Lower leg skin (tissue), 3 donors: ENCODE results near the gene EDARADD.

ENCODE experiments used
- POLR2A ChIP-seq, 2 donors: fragments of 450-650 bp; IDR thresholded peaks; one replicate each; pipeline ENCODE4 v1.6.1; 2016 to 2017; ENCODE audit warnings: antibody characterized with exemption in 2 of 2, mild to moderate bottlenecking in 1 of 2, moderate library complexity in 1 of 2
- TF ChIP-seq, protein P1 (sequence below), 3 donors: fragments of 450-650 bp; IDR thresholded peaks; one replicate each; pipeline ENCODE4 v1.5.1; 2016; ENCODE audit warnings: antibody characterized with exemption in 3 of 3, mild to moderate bottlenecking in 3 of 3, moderate library complexity in 2 of 3

DNA sequence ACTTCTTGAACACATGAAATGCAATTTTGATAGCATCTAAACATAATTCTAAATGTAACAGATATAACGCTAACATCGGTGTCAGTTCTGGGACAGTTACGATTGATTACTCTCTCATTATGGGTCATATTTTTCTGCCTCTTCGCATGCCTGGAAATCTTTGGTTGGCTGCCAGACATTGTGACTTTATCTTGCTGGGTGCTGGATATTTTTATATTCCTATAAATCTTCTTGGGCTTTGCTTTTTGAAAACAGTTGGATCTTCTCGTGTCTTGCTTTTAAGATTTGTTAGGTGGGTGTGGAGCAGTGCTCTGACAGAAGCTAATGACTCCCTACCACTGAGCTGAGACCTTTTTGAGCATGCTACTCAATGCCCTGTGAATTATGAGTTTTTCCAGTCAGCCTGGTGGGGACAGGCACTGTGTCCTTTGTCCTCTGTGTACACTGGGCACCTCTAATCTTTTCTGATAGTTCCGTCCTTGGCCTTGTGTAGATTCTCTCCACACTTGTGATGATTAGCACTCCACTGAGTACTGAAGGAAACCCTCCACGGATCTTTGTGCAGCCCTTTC, 28.0 kb upstream of the EDARADD start:
- TF ChIP-seq, protein P1, sequence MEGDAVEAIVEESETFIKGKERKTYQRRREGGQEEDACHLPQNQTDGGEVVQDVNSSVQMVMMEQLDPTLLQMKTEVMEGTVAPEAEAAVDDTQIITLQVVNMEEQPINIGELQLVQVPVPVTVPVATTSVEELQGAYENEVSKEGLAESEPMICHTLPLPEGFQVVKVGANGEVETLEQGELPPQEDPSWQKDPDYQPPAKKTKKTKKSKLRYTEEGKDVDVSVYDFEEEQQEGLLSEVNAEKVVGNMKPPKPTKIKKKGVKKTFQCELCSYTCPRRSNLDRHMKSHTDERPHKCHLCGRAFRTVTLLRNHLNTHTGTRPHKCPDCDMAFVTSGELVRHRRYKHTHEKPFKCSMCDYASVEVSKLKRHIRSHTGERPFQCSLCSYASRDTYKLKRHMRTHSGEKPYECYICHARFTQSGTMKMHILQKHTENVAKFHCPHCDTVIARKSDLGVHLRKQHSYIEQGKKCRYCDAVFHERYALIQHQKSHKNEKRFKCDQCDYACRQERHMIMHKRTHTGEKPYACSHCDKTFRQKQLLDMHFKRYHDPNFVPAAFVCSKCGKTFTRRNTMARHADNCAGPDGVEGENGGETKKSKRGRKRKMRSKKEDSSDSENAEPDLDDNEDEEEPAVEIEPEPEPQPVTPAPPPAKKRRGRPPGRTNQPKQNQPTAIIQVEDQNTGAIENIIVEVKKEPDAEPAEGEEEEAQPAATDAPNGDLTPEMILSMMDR (IDR thresholded peaks at IDR 0.05) = no peak
- no peak for TF ChIP-seq POLR2A (IDR thresholded peaks at IDR 0.05)
